GM19099 (cell line): ENCODE measurements around the gene TEP1.
A peak's percentile ranks its signal among the peaks of the same experiment; 100 is the strongest.

Source experiments
- POLR2A ChIP-seq: IDR thresholded peaks from 3 replicates; pipeline ENCODE4 v1.6.1; 2011; ENCODE audit warnings: low read depth; ENCODE audit not compliant: insufficient read length; ENCODE audit errors: extremely low read depth

Gene TEP1

DNA sequence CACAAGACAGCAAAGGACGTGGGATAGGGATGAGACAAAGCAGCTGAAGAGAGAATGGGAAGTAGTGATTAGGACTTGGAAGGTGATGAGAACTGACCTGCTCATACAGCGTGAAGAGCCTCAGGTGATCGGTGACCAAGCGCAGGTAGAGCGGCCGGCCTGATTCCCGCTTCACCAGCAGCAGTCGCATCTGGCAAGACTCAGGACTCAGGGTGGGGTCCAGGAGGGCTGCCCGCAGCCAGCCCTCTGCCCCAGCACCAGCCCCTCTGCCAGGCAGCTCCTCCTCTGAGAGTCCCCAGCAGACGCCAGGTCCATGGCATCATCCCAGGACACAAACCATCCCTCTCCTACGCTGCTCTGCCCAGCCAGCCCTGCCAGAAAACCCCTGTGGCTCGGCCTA is 30.8 kb downstream of the TEP1 start:
- no peak for TF ChIP-seq POLR2A

- TF ChIP-seq POLR2A, result no peak
Observed at GRCh38 chr14:20381341-20381740, 32.0 kb downstream of the TEP1 start.

DNA sequence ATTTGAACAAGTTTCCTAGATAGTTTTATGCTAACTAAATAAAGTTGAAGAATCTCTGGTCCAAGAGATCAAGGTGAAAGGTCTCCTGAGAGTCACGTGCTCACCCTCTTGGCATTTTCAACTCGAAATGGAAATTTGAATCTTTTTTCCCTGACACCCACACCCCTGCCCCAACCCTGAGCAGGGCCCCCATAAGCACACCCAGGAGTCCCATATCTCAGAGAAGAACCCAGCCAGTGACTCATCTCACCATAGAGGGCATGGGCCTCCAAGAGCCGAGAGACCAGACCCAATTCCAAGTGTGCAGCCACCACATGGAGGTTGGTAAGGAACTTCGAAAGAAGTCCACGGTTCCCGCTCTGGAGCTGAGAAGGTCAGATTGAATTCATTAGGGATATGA is 32.6 kb downstream of the TEP1 start:
- no peak for TF ChIP-seq POLR2A

DNA sequence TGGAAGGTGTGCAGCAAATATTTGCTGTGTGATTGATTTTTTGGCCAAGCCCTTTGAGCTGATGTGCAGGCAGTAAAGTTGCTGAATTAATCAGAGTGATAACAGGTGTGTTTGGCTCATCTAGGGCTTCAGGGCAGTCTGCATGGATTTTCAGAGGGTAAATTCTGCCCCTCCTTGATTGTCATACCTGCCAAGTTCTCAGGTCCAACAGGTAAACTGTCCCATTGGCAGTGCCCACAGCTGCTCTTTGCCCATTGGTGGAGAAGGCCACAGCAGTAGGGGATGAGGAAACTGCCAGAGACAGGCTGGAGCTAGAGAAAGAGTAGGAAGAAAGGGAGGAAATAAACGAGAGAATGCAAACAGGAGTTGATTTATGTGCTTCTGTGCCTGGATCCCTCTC is 33.6 kb downstream of the TEP1 start:
- TF ChIP-seq POLR2A, result no peak

DNA sequence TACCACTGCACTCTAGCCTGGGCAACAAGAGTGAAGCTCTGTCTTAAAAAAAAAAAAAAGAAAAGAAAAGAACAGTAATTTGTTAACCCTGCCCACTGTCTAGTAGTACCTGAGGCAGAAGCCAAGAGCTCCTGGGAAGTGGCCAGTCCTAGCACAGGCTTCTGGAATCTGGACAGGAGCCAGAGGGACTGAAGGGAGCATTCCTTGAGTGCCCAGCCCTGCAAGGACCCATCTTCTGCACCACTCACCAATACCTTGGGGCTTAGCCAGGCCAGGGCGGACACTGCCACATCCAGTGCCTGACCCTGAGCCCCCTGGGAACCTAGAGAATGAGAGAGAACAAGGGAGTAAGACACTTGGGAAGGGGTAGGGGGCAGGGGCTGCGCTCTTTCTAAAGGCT is 36.1 kb downstream of the TEP1 start:
- TF ChIP-seq POLR2A, result no peak

DNA sequence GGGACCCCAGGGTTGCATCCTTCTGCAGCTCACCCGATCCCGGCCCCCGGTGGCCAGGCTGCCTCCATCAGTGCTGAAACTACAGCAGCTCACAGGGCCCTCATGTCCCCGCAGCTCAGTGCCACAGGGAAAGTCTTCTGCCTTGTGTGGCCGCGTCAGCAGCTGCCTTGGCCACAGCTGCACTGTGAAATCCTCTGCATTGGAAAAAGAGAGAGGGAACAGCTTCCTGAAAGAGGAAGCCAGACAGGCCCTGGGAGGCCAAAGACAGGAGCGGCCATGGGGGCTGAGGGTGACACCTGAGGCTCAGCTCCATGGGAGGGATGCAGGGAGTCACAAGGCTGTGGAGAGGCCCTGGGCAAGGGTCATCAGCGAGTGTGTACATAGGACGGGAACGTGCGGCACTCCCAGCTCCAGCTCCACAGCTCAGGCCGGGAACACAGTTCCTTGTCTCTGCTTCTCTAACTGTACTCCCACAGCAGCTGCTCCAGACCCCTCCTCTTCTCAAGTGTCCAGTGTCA is 37.2 kb downstream of the TEP1 start:
- TF ChIP-seq POLR2A, result no peak

- no peak for TF ChIP-seq POLR2A
Observed at GRCh38 chr14:20375471-20375870, 37.8 kb downstream of the TEP1 start.

DNA sequence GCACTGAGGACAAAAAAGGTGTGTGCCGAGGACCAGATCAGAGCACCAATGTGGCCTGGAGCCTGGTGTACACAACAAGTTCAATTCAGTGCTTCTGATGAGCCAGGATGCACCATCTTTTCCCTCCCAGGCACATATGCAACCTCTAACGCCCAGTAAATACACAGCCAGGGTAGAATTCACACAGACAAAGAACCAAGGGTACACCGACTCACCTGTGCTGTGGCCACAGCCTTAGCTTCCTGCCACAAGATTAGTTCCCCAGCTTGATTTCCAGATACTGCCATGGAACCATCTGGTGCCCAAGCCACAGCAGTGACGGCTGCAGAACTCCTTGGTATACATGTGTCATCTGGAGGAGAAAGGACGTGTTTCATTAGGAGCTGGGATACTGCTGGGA is 40.5 kb downstream of the TEP1 start:
- no peak for TF ChIP-seq POLR2A

GRCh38 chr14:20365928-20366327 is 47.4 kb downstream of the TEP1 start:
- TF ChIP-seq POLR2A, result no peak

- no peak for TF ChIP-seq POLR2A
Observed at GRCh38 chr14:20356422-20356821, 56.9 kb downstream of the TEP1 start.

- TF ChIP-seq POLR2A, result no peak
Observed at GRCh38 chr14:20350860-20351259, 62.4 kb downstream of the TEP1 start.

GRCh38 chr14:20350282-20350681 is 63.0 kb downstream of the TEP1 start:
- TF ChIP-seq POLR2A, result no peak

DNA sequence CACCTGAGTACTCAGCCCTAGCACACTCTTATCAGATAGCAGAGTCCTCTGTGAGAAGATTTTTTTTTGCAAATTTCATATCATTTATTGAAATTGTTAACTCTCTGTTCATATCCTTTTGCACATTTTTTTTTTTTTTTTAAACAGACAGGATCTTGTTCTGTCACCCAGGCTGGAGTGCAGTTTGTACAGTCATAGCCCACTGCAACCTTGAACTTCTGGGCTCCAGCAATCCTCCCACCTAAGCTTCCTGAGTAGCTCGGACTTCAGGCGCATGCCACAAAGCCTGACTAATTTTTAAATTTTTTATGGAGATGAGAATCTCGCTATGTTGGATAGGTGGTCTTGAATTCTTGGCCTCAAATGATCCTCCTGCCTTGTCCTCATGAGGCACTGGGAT is 65.6 kb downstream of the TEP1 start:
- TF ChIP-seq POLR2A, result no peak

DNA sequence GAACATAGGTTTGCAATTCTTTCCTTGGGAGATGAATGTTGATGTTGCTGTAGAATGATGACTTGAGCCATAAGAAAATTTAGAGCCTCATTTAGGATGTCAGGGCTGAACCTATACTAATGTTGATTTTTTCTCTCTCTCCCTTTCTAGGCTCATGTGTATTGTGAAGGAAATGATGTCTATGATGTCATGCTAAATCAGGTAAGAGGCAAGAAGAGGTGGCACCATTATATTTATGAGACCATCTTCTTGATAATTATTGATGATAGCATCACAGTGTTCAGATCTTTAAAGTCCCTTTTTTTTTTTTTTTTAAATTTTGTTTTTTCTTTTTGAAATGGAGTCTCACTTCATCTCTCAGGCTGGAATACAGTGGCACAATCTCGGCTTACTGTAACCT is 66.6 kb downstream of the TEP1 start:
- TF ChIP-seq POLR2A, result no peak

DNA sequence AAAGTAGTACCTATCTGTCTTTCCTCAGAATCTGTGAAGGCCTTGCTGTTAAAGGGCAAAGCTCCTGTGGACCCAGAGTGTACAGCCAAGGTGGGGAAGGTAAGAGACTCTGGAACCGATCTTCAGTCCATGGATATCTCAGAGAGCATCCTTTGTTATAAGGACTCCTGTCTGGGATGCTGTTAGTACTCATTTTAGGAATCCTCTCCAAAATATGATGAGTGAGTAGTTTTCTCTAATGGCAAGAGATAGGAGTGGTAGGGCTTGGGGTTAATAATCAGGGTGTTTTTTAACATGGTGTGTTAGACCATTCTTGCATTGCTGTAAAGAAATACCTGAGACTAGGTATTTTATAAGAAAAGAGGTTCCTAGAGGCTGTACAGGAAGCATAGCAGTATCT is 67.9 kb downstream of the TEP1 start:
- no peak for TF ChIP-seq POLR2A

DNA sequence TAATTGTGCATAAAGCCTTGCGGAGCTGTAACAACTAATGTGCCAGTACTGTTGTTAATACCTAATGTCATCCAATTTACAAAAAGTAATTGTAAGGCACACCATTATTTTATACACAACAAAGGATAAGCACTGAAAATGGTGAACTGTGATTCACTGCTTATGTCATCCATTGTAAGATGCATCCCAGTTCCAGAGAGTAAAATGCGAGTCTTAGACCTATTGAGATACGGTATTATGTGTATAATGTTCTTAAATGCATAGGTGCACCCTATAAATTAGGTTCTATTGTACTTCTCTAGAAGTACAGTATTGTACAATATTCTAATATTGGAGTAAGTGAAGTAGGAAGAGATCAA is 69.5 kb downstream of the TEP1 start:
- TF ChIP-seq POLR2A, result no peak

DNA sequence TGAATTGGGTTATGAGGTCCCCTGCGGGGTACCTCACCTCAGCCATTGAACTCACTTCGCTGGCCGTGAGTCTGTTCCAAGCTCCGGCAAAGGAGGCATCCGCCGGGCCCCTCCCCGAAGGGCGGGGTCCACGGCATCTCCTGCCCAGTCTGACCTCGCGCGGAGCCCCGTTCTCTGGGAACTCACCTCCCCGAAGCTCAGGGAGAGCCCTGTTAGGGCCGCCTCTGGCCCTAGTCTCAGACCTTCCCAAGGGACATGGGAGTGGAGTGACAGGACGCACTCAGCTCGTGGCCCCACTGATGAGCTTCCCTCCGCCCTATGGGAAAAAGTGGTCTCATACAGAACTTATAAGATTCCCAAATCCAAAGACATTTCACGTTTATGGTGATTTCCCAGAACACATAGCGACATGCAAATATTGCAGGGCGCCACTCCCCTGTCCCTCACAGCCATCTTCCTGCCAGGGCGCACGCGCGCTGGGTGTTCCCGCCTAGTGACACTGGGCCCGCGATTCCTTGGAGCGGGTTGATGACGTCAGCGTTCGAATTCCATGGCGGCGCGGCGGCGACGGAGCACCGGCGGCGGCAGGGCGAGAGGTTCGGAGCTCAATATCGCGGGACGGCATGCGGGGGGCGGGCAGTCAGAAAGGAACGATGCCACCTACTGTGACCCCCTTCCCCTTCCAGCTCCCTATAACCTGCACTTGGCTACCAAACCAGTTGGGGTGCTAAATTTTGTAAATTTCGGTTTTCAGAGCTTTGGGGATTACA is 70.0 kb downstream of the TEP1 start, which contains the start of gene PARP2:
Gene PARP2 (plus strand): TSS at position 544 of the 770 bp plus-strand sequence. CDS start 7 bp downstream, at position 551.
- peak; percentile 98 for TF ChIP-seq POLR2A

- TF ChIP-seq POLR2A, result no peak
Observed at GRCh38 chr14:20341646-20342045, 71.7 kb downstream of the TEP1 start.

GRCh38 chr14:20334017-20334416 is 79.3 kb downstream of the TEP1 start:
- no peak for TF ChIP-seq POLR2A
